HG02943 (cell line): ENCODE data around the gene GABPB2.
A peak's percentile ranks its signal among the peaks of the same experiment; 100 is the strongest.

Experiments used
- ATAC-seq: cut with Tn5 transposase; IDR thresholded peaks from one replicate; pipeline ENCODE4 v1.9.1; 2021; ENCODE audit warnings: mild to moderate bottlenecking, low read depth, moderate library complexity; ENCODE audit not compliant: unreplicated experiment

The GABPB2 gene

GRCh38 chr1:151158326-151158725, 87.8 kb downstream of the GABPB2 start:
- no peak for ATAC-seq

GRCh38 chr1:151158751-151159251, 88.2 kb downstream of the GABPB2 start:
- ATAC-seq, result no peak

GRCh38 chr1:151159373-151159772, 88.8 kb downstream of the GABPB2 start:
- no peak for ATAC-seq

GRCh38 chr1:151164732-151165280, 94.2 kb downstream of the GABPB2 start:
- ATAC-seq, result no peak

GRCh38 chr1:151165281-151165737, 94.7 kb downstream of the GABPB2 start:
- no peak for ATAC-seq

- peak; percentile 60 for ATAC-seq
Measured at GRCh38 chr1:151165738-151166504, 95.4 kb downstream of the GABPB2 start, which contains the start of the genes LYSMD1 and SCNM1. Gene LYSMD1 (minus strand): TSS chr1:151165902. CDS start chr1:151165258, 644 bp downstream. Gene SCNM1 (plus strand): TSS chr1:151166144. CDS start chr1:151166153, 9 bp downstream.

- peak; percentile 12 for ATAC-seq
Measured at GRCh38 chr1:151166505-151166956, 96.0 kb downstream of the GABPB2 start.

- ATAC-seq, result no peak
Measured at GRCh38 chr1:151167116-151167515, 96.6 kb downstream of the GABPB2 start.

- no peak for ATAC-seq
Measured at GRCh38 chr1:151171190-151171589, 100.6 kb downstream of the GABPB2 start.
